ENCODE measurements around the gene ZBTB47.

The ZBTB47 gene

DNA sequence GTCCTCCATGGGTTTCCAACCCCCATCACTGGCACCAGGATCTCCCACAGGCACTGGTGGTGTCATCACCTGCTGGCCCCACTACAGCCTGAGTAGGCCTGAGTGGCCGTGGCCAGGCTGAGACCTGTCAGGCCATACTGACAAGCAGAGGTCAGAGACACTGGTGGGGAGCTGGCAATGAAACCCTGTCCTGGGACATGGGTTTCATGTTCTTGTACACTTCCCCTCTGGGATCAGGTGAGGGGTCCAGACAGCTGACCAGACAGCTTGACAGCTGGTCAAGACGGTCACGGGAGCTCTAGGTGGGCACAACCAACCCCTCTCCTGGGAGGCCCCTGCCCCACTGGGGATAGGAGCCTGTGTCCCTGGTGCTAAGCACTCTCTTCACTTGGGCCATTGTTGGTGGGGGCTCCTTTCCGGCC, 13.1 kb downstream of the ZBTB47 start:
- no peak for DNase-seq

DNA sequence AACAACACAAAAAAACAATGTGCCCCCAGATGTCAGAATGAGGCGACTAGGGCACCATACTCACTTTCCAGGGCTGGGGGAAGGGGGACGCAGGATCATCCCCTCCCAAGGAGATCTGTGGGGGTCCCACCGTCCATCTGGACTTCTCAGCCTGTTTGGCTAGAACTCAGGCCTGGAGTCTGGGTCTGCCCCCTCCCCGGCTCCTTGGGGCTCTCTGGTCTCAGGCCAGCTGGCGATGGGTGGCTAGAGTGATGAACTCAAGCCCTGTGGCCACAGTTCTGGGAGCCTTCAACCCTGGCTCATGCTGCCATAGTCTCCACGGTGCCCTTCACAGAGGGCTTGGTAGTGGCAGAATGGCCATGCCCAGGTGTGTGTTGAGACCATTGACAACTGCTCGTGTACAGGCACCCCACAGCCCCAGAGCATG, 13.6 kb downstream of the ZBTB47 start:
- no peak for DNase-seq

GRCh38 chr3:42667523-42668412, 14.3 kb downstream of the ZBTB47 start:
- no peak for DNase-seq

- no peak for DNase-seq
Observed at GRCh38 chr3:42668413-42668760, 14.9 kb downstream of the ZBTB47 start.

DNA sequence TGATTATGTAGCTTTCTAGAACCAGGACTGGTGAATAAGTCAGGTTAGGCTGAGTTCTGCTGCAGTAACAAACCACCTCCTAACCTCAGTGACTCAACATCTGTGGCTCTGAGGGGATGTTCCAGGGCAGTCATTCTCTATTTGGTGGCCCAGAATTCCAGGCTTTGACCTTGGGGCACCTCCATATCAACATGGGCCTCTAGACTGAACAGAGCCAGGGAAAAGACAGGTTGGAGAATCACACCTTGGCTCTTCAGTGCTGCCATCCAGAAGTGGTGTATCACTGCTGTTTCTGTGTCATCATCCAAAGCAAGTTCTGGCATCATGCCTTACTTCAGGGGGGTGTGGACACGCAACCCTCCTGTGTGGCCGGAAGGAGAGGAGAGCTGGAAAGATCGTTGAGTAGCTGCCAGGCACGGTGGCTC, 15.3 kb downstream of the ZBTB47 start:
- DNase-seq: no peak

GRCh38 chr3:42670051-42670576, 16.6 kb downstream of the ZBTB47 start:
- DNase-seq: no peak

DNA sequence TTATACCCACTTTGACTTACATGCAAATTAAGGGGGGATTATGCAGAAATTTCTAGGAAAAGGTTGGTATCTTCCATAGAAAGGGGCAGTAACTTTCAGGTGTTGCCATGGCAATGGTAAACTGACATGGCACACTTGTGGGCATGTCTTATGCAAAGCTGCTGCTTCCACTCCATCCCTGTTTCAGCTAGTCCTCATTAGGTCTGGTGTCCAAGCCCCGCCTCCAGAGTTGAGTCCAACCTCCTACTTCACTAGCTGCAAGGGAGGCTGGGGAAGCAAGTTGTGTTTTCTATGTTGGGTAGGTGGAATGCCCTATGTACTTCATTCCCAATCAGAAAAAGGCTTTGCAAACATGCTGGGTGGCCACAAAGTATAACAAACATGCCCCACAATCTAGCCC, 17.2 kb downstream of the ZBTB47 start:
- no peak for DNase-seq

DNA sequence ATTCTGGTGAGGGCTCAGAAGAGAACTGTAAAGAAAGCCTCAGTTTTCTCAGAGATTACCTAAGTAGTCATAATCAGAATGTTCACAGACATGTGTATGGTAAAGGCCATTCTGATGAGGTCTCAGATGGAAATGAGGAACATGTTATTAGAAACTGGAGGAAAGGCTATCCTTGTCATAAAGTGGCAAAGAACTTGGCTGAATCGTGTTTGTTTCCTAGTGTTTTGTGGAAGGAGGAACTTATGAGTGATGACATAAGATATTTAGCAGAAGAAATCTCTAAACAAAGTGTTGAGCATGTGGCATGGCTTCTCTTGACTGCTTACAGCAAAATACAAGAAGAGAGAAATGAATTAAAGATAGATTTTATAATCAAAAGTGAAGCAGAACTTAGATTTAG, 19.0 kb downstream of the ZBTB47 start:
- no peak for DNase-seq

DNA sequence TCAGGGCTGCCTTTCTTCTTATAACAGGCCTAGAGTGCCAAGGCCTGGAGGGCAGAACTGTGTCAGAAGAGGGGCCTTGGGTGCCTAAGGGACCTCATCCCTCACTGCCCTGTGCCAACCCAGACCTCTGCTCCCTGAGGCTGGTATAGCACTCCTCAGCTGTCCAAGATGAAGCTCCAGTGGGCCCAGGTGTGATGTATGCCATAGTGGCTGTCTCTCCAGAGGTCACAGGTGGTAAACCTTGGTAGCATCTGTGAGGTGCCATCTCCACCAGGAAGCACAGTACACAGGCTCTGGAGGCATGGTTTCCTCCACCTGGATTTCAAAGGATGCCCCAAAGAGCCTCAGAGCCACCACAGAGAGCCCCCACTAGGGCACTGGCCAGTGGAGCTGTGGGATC, 19.6 kb downstream of the ZBTB47 start:
- no peak for DNase-seq

DNA sequence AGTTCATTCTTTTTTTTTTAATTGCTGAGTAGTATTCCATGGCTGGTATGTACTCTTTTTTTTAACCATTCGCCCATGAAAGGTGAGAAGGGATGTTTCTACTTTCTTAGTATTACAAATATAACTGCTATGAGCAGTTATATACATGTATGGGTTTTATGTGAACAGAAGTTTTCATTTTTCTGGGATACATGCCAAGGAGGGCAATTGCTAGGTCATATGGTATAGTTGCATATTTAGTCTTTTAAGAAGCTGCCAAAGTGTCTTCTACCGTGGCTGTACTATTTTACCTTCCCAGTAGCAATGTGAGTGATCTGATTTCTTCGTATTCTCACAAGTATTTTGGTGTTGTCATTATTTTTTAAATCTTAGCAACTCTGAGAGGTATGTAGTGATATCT, 20.6 kb downstream of the ZBTB47 start:
- DNase-seq: no peak

- DNase-seq: no peak
Observed at GRCh38 chr3:42675909-42676308, 22.4 kb downstream of the ZBTB47 start.

DNA sequence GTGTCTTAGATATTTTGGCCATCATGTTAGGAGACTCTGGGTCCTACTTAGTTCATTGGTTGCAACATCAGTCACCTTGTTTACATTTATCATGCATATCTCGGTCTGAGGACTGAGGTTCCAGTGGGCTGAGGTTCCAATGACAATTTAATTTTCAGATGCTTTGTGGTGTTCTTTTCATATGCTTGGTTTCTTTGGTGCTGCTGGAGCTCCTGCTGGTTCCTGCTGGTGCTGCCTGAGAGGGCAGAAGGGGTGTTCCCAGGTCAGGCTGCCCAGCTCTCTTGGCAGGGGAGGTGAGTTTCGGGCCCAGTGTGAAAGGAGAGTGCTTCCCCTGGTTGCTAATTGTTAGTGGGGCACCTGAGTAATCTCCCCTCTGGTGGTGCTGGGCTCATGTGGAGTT, 24.9 kb downstream of the ZBTB47 start:
- no peak for DNase-seq

DNA sequence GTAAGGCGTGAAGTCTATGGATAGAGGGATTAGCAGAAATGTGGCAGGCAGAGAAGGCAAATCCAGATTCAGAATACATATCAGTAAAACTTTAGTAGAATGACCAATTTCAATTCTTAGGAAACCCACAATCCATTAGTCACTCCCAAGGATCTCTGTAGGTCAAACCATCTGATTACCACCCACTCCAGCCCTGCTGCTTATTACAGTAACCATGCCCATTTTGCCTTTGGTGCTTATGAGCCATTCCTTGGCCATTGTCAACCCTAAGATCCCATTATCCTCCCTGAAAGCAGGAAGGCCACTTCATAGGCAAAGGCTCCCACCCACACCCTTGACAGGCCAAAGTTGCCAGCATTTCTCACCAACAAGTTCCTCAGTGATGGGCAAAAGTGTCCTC, 26.8 kb downstream of the ZBTB47 start:
- DNase-seq: no peak

DNA sequence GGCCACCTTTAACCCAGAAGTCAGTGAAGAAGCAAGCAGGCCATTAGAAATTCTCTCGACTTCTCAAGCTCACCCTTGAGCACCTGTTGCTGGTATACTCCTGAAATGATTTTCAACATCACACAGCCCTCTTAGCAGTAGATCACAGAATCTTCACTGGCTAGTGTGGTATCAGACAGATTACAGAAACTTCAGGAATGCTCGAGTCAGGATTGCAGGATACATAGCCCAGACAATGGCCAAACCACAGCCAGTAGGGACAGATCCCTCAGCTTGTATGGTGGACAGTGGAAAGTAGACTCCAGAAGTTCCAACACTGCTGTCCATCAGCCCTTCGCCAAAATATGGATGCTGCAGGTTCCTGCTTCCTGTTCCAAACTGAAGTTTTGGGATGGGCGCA, 27.3 kb downstream of the ZBTB47 start:
- DNase-seq: no peak

GRCh38 chr3:42681361-42682038, 28.0 kb downstream of the ZBTB47 start:
- no peak for DNase-seq

GRCh38 chr3:42682301-42683070, 29.0 kb downstream of the ZBTB47 start:
- DNase-seq: no peak

DNA sequence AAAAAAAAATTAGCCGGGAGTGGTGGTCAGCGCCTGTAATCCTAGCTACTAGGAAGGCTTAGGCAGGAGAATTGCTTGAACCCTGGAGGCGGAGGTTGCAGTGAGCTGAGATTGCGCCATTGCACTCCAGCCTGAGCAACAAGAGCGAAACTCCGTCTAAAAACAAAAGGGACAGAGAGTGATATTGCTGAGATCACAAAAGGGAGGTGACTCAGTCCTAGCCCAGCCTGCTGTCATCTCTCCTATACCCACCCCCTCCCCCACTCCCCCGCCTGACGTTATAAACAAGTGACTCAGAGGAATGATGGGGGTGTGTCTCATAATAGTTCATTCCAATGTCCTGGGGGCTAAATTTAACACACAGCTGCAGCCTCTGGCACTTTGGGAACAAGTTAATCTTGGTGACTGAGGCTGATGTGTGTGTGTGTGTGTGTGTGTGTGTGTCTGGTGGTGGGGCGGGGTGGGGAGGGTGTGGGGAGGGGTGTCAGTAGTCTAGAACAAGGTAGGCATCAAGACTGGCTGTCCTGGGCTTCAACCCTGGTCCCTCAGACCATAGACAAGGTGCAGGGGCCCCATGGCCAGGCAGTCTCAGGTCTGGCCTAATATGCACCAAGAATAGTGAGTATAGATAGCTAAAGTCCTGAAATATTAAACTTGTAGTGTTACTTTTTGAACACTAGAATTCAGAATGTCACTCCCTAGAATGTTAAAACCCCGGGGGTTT, 30.5 kb downstream of the ZBTB47 start:
- no peak for DNase-seq

DNA sequence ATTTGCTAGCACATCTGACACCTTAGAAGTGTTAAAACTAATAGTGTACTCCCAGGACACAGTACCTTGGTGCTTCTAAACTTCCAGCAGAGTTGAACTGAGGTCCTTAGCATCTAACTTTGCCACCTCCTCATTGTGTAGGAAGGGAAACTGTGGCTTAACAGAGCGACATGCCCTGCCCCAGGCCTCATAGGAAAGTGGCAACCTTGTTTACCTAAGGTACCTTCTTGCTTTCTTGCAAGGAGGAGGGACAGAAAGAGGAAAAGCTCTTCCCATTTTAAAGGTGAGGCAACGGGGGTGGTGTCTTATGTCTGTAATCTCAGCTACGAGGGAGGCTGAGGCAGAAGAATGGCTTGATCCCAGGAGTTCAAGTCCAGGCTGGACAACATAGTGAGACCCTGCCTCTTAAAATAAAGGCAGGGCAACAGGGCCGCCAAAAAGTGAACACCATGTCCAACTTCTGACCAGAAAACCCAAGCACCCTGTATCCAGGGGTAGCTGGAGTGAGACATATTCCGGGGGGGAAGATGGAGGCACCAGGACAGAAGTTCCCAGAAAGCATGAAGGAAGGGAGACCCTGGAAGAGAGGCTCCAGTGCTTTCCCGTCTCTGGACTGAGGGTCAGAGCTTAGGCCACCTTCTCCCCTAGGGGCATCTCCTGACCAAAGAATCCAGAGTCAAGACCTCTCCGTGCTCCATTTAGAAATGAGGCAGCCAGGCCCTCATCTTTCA, 31.3 kb downstream of the ZBTB47 start:
- no peak for DNase-seq

DNA sequence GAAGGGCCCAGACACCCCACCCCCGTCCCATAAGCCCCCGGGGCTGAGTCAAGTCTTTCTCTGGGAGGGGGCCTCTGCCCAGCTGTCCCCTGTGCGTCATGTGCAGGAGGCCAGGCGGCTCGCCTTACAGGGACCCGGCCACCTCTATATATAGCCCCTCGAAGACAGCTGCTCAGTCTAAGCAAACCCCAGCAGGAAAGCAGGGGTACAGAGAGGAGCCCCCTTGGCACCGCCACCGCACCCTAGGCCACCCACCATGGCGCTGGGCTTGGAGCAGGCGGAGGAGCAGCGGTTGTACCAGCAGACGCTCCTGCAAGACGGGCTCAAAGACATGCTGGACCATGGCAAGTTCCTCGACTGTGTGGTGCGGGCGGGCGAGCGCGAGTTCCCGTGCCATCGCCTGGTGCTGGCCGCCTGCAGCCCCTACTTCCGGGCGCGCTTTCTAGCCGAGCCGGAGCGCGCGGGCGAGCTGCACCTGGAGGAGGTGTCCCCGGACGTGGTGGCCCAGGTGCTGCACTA, 31.9 kb downstream of the ZBTB47 start, which contains the start of gene KLHL40:
KLHL40 (plus strand) TSS at position 175 of the 519 bp plus-strand sequence; CDS start at position 257, 82 bp downstream.
- DNase-seq: no peak

DNA sequence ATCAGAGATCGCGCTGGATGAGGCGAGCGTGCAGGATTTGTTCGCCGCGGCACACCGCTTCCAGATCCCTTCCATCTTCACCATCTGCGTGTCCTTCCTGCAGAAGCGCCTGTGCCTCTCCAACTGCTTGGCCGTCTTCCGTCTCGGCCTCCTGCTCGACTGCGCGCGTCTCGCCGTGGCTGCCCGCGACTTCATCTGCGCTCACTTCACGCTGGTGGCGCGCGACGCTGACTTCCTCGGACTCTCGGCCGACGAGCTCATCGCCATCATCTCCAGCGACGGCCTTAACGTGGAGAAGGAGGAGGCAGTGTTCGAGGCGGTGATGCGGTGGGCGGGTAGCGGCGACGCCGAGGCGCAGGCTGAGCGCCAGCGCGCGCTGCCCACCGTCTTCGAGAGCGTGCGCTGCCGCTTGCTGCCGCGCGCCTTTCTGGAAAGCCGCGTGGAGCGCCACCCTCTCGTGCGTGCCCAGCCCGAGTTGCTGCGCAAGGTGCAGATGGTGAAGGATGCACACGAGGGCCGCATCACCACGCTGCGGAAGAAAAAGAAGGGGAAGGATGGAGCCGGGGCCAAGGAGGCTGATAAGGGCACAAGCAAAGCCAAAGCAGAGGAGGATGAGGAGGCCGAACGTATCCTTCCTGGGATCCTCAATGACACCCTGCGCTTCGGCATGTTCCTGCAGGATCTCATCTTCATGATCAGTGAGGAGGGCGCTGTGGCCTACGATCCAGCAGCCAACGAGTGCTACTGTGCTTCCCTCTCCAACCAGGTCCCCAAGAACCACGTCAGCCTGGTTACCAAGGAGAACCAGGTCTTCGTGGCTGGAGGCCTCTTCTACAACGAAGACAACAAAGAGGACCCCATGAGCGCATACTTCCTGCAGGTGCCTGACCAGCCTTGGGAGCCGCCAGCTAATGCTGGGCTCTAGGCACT, 32.7 kb downstream of the ZBTB47 start:
- no peak for DNase-seq
